MM.1S (cell line): ENCODE data around the gene MTSS2.

Experiments used
- DNase-seq: peaks from one replicate; pipeline ENCODE4 v3.0.0-alpha.2; 2015
- H2AFZ ChIP-seq: fragments of 300-600 bp; sonication (generic); 2 replicates; pipeline ENCODE4 v1.6.0; 2016; ENCODE audit warnings: antibody characterized with exemption, low read length
- H3F3A ChIP-seq: fragments of 300-600 bp; sonication (generic); 2 replicates; pipeline ENCODE4 v1.6.1; 2016; ENCODE audit warnings: mild to moderate bottlenecking, antibody characterized with exemption, low read length, moderate library complexity, mixed read lengths; ENCODE audit not compliant: insufficient read depth
- H3K27ac ChIP-seq: fragments of 300-600 bp; sonication (generic); 2 replicates; pipeline ENCODE4 v1.5.1; 2016; ENCODE audit warnings: mild to moderate bottlenecking, low read length
- H3K27me3 ChIP-seq: fragments of 300-600 bp; sonication (generic); replicated peaks from 2 replicates; pipeline ENCODE4 v1.6.0; 2016; ENCODE audit warnings: low read length; ENCODE audit not compliant: insufficient read depth
- H3K36me3 ChIP-seq: fragments of 300-600 bp; sonication (generic); replicated peaks from 2 replicates; pipeline ENCODE4 v1.6.1; 2016; ENCODE audit warnings: mild to moderate bottlenecking, low read length, mixed read lengths; ENCODE audit not compliant: insufficient read depth
- H3K4me1 ChIP-seq: fragments of 300-600 bp; sonication (generic); 2 replicates; pipeline ENCODE4 v1.6.1; 2016; ENCODE audit warnings: low read length, mixed read lengths
- H3K4me2 ChIP-seq: fragments of 300-600 bp; sonication (generic); 2 replicates; pipeline ENCODE4 v1.6.0; 2016; ENCODE audit warnings: low read depth, low read length
- H3K4me3 ChIP-seq: fragments of 300-600 bp; sonication (generic); 2 replicates; pipeline ENCODE4 v1.5.1; 2016; ENCODE audit warnings: low read length, mixed read lengths
- H3K79me2 ChIP-seq: fragments of 300-600 bp; sonication (generic); 2 replicates; pipeline ENCODE4 v1.6.1; 2016; ENCODE audit warnings: mixed run types, low read length, mixed read lengths
- H3K9ac ChIP-seq: fragments of 300-600 bp; sonication (generic); 2 replicates; pipeline ENCODE4 v1.6.1; 2016; ENCODE audit warnings: low read length, mixed read lengths
- H3K9me2 ChIP-seq: fragments of 300-600 bp; sonication (generic); replicated peaks from 2 replicates; pipeline ENCODE4 v1.6.1; 2016; ENCODE audit warnings: mild to moderate bottlenecking, low read length, mixed read lengths; ENCODE audit not compliant: insufficient read depth
- H3K9me3 ChIP-seq: fragments of 300-600 bp; sonication (generic); replicated peaks from 2 replicates; pipeline ENCODE4 v1.6.1; 2016; ENCODE audit warnings: mild to moderate bottlenecking, low read length, mixed read lengths; ENCODE audit not compliant: insufficient read depth
- H4K20me1 ChIP-seq: fragments of 300-600 bp; sonication (generic); 2 replicates; pipeline ENCODE4 v1.6.1; 2016; ENCODE audit warnings: mild to moderate bottlenecking, low read length, moderate library complexity, mixed read lengths; ENCODE audit not compliant: insufficient read depth
- CTCF ChIP-seq: fragments of 300-600 bp; sonication (generic); IDR thresholded peaks from 2 replicates; pipeline ENCODE4 v1.5.1; 2016; ENCODE audit warnings: antibody characterized with exemption, low read length, mixed read lengths
- EZH2 ChIP-seq: fragments of 300-600 bp; sonication (generic); optimal IDR thresholded peaks from 2 replicates; pipeline ENCODE3; 2017; ENCODE audit warnings: low read depth, mild to moderate bottlenecking, antibody characterized with exemption, low read length, mixed read lengths
- EZH2phosphoT487 ChIP-seq: fragments of 300-600 bp; sonication (generic); IDR thresholded peaks from 2 replicates; pipeline ENCODE4 v1.6.1; 2018; ENCODE audit warnings: antibody characterized with exemption, low read length

Gene MTSS2

GRCh38 chr16:70687102-70687511 is 1.3 kb upstream of the MTSS2 start:
- H3K9me3 ChIP-seq = no peaks in the 10 kb centered on the region
- DNase-seq = no peak
- no peak overlapping the region for H3K9ac ChIP-seq
- no peaks in the 10 kb centered on the region; the same call in 1 of the 2 replicates for H3K27me3 ChIP-seq
- no peak overlapping the region for H3K4me2 ChIP-seq
- no peaks in the 10 kb centered on the region for H3K36me3 ChIP-seq
- no peak overlapping the region for H3K4me3 ChIP-seq
- H3K4me1 ChIP-seq = no peaks in the 10 kb centered on the region
- peaks cover 3% of the 10 kb centered on the region; the same call in 1 of the 2 replicates for H3F3A ChIP-seq
- H2AFZ ChIP-seq = no peak overlapping the region
- TF ChIP-seq EZH2phosphoT487 (no peak), CTCF (no peak), EZH2 (no peak)
- H3K79me2 ChIP-seq = no peaks in the 10 kb centered on the region
- no peaks in the 10 kb centered on the region for H3K9me2 ChIP-seq
- H4K20me1 ChIP-seq = no peaks in the 10 kb centered on the region
- H3K27ac ChIP-seq = no peak overlapping the region

- no peak overlapping the region for H3K4me2 ChIP-seq
- no peaks in the 10 kb centered on the region for H3K9me3 ChIP-seq
- H3K4me3 ChIP-seq = no peak overlapping the region
- H3K9ac ChIP-seq = no peak overlapping the region
- no peak overlapping the region for H2AFZ ChIP-seq
- peaks cover 3% of the 10 kb centered on the region; the same call in 1 of the 2 replicates for H3F3A ChIP-seq
- H3K27ac ChIP-seq = no peak overlapping the region
- H3K9me2 ChIP-seq = no peaks in the 10 kb centered on the region
- H3K27me3 ChIP-seq = no peaks in the 10 kb centered on the region; the same call in 1 of the 2 replicates
- H3K79me2 ChIP-seq = no peaks in the 10 kb centered on the region
- no peaks in the 10 kb centered on the region for H3K4me1 ChIP-seq
- H3K36me3 ChIP-seq = no peaks in the 10 kb centered on the region
- TF ChIP-seq CTCF (no peak), EZH2 (no peak), EZH2phosphoT487 (no peak)
- DNase-seq = no peak
- H4K20me1 ChIP-seq = no peaks in the 10 kb centered on the region
Measured at GRCh38 chr16:70686376-70687101, 686 bp upstream of the MTSS2 start.

- Histone ChIP-seq H3K4me3 (peak overlapping the region; percentile 34; the same call in 1 of the 2 replicates), H3K9me3 (no peaks in the 10 kb centered on the region), H3F3A (peaks cover 3% of the 10 kb centered on the region; the same call in 1 of the 2 replicates), H3K4me2 (peak overlapping the region; percentile 59; the same call in 1 of the 2 replicates), H3K4me1 (no peaks in the 10 kb centered on the region), H3K9me2 (no peaks in the 10 kb centered on the region), H4K20me1 (no peaks in the 10 kb centered on the region), H3K27ac (no peak overlapping the region), H3K79me2 (no peaks in the 10 kb centered on the region), H3K9ac (no peak overlapping the region), H2AFZ (no peak overlapping the region), H3K27me3 (no peaks in the 10 kb centered on the region; the same call in 1 of the 2 replicates), H3K36me3 (no peaks in the 10 kb centered on the region)
- TF ChIP-seq EZH2phosphoT487 (no peak), CTCF (no peak), EZH2 (no peak)
- DNase-seq = no peak
Measured at GRCh38 chr16:70685061-70685937, 554 bp downstream of the MTSS2 start.
